ENCODE measurements around the gene STAM.

The STAM gene

GRCh38 chr10:17730667-17731066 lies 86.7 kb downstream of the STAM start:
- TF ChIP-seq SIN3A (IDR thresholded peaks at IDR 0.05; ENCODE audit: borderline replicate concordance, insufficient read depth, low read length) (no peak), REST (IDR thresholded peaks at IDR 0.05; ENCODE audit: insufficient read depth in 1 of 2, low read depth in 2 of 2, low read length in 2 of 2) (no peak), FOXP2 (optimal IDR thresholded peaks at IDR 0.05; ENCODE audit: borderline replicate concordance, extremely low read depth, extremely low read length, insufficient read depth) (no peak), TAF1 (IDR thresholded peaks at IDR 0.05; ENCODE audit: borderline replicate concordance, insufficient read depth, low read length) (no peak), POLR2AphosphoS5 (IDR thresholded peaks at IDR 0.05; ENCODE audit: low read depth, low read length) (no peak)

DNA sequence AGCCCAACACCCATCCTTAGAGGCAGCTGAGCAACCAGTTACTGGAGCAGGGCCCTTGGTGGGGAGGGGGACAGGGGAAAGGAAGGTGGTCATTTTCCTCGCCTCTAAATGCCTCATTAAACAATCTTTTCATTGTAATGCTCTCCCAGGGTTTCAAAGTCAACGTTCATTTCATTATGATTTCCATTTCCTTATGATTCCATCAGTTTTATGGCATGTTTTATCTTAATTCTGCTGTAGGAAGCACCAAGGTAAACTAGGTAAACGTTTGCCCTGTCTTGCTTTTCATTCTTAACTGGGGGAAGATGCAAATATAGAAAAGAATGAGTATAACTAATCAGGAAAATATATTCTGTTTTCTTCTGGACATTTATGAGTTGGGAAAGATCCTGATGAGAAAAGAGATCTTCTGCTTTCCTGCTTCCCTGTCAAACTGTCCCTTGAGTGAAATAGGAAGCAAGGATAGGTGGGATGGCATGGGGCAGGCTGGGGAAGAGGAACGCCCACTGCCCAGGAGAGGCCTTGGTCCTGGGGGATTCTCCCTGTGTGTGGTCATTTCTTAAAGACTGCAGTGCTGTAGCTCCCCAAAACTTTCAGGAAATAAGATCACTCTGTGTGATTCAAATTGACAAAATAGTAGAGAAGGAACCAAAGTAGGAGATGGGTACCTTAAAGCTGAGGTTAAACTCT lies 87.5 kb downstream of the STAM start:
- TF ChIP-seq SIN3A (IDR thresholded peaks at IDR 0.05; ENCODE audit: borderline replicate concordance, insufficient read depth, low read length): no peak
- no peak for TF ChIP-seq FOXP2 (optimal IDR thresholded peaks at IDR 0.05; ENCODE audit: borderline replicate concordance, extremely low read depth, extremely low read length, insufficient read depth)
- no peak for TF ChIP-seq REST (IDR thresholded peaks at IDR 0.05; ENCODE audit: insufficient read depth in 1 of 2, low read depth in 2 of 2, low read length in 2 of 2)
- TF ChIP-seq POLR2AphosphoS5 (IDR thresholded peaks at IDR 0.05; ENCODE audit: low read depth, low read length): no peak
- TF ChIP-seq TAF1 (IDR thresholded peaks at IDR 0.05; ENCODE audit: borderline replicate concordance, insufficient read depth, low read length): no peak

DNA sequence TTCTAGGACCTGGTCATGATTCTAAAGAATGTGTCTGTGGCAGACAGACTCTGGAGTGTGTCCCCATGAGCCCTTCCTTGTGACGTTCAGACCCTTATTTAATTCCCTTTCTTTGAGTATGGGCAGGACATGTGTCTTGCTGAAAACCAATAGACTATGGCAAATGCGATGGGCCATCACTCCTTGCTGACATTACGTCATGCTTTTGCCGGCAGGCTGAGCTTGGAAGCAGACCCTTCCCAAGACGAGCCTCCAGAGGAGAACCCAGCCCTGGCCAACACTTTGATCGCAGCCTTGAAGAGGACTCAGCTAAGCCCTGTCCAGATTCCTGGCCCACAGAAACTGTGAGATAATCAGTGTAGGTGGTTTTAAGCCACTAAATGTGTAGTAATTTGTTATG lies 89.7 kb downstream of the STAM start:
- TF ChIP-seq SIN3A (IDR thresholded peaks at IDR 0.05; ENCODE audit: borderline replicate concordance, insufficient read depth, low read length) (no peak), REST (IDR thresholded peaks at IDR 0.05; ENCODE audit: insufficient read depth in 1 of 2, low read depth in 2 of 2, low read length in 2 of 2) (no peak), FOXP2 (optimal IDR thresholded peaks at IDR 0.05; ENCODE audit: borderline replicate concordance, extremely low read depth, extremely low read length, insufficient read depth) (no peak), TAF1 (IDR thresholded peaks at IDR 0.05; ENCODE audit: borderline replicate concordance, insufficient read depth, low read length) (no peak), POLR2AphosphoS5 (IDR thresholded peaks at IDR 0.05; ENCODE audit: low read depth, low read length) (no peak)

GRCh38 chr10:17734432-17735080 lies 90.6 kb downstream of the STAM start:
- TF ChIP-seq FOXP2 (optimal IDR thresholded peaks at IDR 0.05; ENCODE audit: borderline replicate concordance, extremely low read depth, extremely low read length, insufficient read depth) (no peak), POLR2AphosphoS5 (IDR thresholded peaks at IDR 0.05; ENCODE audit: low read depth, low read length) (no peak), TAF1 (IDR thresholded peaks at IDR 0.05; ENCODE audit: borderline replicate concordance, insufficient read depth, low read length) (no peak), SIN3A (IDR thresholded peaks at IDR 0.05; ENCODE audit: borderline replicate concordance, insufficient read depth, low read length) (no peak), REST (IDR thresholded peaks at IDR 0.05; ENCODE audit: insufficient read depth in 1 of 2, low read depth in 2 of 2, low read length in 2 of 2) (no peak)

Data from PFSK-1 (cell line).